Fibroblast of skin of scalp (primary cell): ENCODE results near the gene FSIP1.

Experiments
- DNase-seq: peaks from one replicate; pipeline ENCODE4 v3.0.0-alpha.2; 2013

The FSIP1 gene

DNA sequence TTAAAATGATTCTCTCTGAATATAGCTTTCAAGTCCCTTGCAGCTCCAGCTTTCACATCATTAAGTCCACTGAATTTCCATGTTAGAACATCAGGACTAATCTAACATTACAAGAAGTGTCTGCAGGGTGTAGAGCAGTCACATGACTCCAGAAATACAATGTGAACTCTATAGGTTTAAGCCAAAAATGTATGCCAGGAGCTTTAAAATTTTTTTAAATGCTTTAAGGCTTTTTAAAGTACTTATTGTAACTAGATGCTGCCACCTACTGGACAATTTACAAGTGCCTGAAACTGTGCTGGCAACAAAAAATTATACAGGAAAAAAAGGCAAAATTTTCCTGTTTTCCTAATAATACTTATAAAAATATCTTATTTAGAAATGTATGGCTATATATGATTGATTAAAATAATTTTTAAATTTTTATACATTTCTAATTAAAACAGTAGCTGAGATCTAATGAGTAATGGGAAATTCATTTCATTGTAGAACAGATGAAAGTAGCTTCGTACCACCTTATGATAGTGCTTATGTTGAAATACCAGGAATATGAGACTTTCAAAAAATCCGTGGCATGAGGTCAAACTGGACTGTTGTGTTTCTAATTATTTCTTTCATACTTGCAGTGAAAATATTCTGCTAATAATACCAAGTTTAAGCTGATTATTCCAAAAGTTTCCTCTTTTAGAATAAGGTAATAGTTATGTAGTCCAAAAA, 25.7 kb downstream of the FSIP1 start:
- peak; percentile 79 for DNase-seq

GRCh38 chr15:39752991-39753390, 29.6 kb downstream of the FSIP1 start:
- no peak for DNase-seq

DNA sequence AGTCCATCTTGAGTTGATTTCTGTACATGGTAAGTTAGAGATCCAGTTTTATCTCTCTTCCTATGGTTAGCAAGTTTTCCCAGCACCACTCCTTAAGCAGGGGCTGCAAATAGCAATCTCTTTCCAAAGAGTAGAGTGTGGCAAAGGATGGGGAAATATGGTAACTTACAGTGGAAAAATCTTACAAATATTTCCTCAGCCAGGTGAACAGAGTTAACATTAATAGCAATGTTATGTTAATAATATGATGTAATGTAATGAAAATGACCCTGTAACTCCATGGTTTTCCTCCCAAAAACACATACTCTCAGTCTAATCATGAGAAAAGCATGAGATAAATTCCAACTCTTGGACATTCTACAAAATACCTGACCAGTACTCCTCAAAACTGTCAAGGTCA, 30.4 kb downstream of the FSIP1 start:
- DNase-seq, result peak; percentile 16

DNA sequence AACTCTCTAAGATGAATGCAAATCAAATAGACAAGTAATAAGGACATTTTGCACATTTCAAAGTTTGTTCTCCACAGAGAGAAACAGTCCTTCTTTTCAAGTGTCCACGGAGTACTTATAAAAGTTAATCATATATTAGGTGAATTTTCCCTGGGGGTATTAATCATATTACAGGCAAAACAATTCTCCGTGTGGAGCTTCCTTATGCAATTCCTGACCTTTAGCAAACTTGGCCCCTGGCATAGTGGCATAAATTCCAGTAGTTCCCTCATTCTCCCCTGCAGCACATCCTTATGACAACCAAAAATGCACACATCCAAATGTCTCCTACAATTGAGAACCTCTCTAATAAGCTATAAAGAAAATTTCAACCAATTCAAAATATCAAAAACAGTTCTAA, 34.4 kb downstream of the FSIP1 start:
- DNase-seq, result peak; percentile 50

GRCh38 chr15:39747326-39747725, 35.3 kb downstream of the FSIP1 start:
- DNase-seq, result peak; percentile 69

DNA sequence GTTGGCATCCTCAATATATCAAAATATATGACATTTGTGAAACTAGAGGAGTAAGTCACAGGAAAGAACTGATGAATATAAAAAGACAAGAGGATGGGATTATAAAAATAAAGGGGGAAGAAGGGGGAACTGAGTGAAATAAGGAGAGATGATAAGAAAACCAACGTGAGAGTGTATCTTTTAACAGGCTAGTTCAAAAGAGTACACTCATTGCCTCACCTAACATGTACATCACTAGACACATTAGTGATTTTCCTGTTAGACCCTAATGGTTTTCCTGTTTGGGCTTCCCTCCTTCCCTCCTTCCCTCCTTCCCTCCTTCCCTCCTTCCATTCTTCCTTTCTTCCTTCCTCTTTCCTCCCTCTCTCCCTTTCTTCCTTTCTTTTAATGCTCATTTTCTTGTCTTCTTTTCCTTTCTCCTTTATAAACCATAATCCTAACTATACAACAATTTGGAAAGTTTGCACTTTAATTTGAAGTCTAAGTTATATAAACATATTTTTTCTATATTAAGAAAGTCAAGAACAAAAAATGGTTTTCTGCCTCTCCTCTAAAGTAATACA, 35.8 kb downstream of the FSIP1 start:
- no peak for DNase-seq

- DNase-seq, result no peak
Observed at GRCh38 chr15:39746176-39746575, 36.5 kb downstream of the FSIP1 start.

- DNase-seq, result no peak
Observed at GRCh38 chr15:39745415-39745814, 37.2 kb downstream of the FSIP1 start.

- DNase-seq, result no peak
Observed at GRCh38 chr15:39744334-39745103, 38.1 kb downstream of the FSIP1 start.

GRCh38 chr15:39743611-39744010, 39.0 kb downstream of the FSIP1 start:
- no peak for DNase-seq

- DNase-seq, result peak; percentile 32
Observed at GRCh38 chr15:39741258-39741657, 41.4 kb downstream of the FSIP1 start.

- no peak for DNase-seq
Observed at GRCh38 chr15:39738998-39739397, 43.6 kb downstream of the FSIP1 start.

DNA sequence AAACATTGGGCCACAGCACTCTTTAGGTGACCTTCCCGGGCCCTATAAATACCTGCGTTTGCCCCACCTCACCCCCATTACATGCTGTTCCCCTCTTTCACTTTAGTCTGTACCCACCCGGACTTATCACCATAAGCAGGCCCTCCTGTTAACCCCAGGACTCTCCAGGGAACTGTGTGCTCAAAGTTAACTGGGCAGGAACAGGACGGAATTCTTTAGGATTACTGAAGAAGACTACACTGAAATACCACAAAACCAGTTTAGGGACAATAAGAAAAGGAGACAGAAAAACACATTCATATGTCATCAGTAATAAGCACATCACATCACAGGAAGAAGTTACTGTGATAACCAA, 45.5 kb downstream of the FSIP1 start:
- no peak for DNase-seq

DNA sequence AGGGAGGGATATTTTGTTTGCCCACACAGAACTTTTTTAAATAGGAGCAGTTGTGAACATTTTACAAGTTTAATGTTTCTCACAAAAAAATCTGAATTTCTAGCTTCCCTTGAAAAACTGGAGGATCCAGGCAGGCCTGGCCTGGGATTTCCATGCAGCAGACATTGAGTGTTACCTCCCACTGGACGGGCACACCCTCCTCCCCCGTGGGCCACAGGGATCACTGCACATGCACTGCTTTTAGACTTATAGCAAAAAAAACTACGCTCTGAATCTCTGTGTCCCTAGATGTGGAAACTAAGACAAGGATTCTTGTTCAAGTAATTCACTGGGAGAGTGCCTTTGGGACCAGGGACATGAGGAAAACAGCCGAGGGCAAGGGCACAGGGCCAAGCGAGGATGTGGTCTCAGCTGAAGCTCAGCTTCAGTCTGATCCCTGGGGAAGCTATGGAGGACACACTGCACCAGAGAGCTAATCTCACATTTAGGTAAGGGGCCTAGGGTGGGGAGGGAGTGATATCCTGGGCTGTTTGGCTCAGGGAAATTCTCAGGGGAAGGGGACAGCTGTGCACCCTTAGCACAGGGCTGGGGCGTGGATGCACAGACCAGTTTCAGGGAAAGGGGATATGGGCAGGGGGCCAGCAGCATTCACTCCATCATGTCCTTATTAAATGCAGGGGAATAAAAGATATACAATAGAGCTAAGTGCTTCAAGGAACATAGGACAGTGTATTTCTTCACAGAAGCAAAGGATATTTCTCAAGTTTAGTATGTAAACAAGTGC, 46.0 kb downstream of the FSIP1 start:
- peak; percentile 44 for DNase-seq

DNA sequence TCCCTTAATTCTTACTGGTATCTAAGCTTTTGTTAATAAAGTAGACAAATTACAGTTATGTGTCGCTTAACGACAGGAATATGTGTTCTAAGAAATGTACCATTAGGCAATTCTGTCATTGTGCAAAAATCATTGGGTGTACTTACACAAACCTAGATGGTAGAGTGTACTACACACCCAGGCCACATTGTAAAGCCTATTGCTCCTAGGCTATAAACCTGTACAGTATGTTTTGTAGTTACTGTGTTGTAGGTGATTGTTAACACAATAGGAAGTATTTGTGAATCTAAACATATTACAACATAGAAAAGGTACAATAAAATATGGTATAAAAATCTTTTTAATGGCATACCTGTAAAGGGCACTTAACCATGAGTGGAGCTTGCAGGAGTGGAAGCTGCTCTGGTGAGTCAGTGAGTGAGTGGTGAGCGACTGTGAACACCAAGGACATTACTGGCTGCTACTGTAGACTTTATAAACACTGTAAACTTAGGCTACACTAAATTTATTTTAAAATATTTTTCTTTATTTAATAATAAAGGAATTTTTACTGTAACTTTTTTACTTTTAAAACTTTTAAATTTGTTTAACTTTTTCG, 47.4 kb downstream of the FSIP1 start:
- DNase-seq, result no peak

- DNase-seq, result no peak
Observed at GRCh38 chr15:39731266-39731665, 51.4 kb downstream of the FSIP1 start.

- no peak for DNase-seq
Observed at GRCh38 chr15:39730552-39730951, 52.1 kb downstream of the FSIP1 start.

DNA sequence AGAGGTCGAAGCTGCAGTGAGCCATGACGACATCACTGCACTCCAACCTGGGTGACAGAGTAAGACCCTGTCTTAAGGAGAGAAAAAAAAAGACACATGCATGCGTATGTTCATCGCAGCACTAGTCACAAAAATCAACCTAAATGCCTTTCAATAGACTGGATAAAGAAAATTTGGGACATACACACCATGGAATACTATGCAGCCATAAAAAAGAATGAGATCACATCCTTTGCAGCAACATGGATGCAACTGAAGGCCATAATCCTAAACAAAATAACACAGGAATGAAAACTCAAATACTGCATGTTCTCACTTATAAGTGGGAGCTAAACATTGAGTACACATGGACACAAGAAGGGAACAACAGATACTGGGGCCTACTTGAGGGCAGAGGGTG, 53.1 kb downstream of the FSIP1 start:
- no peak for DNase-seq

GRCh38 chr15:39728845-39729244, 53.8 kb downstream of the FSIP1 start:
- DNase-seq, result peak; percentile 50

DNA sequence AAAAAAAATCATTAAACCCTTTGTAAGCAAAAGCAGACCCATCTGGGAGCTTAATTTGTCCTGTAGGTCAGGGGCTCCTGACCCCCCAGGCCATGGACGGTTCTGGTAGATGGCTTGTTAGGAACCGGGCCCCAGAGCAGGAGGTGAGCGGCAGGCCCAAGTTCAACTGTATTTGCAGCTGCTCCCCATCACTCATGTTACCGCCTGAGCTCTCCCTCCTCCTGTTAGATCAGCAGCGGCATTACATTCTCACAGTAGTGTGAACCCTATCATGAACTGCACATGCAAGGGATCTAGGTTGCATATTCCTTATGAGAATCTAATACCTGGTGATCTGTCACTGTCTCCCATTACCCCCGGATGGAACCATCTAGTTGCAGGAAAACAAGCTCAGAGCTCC, 60.7 kb downstream of the FSIP1 start:
- no peak for DNase-seq

DNA sequence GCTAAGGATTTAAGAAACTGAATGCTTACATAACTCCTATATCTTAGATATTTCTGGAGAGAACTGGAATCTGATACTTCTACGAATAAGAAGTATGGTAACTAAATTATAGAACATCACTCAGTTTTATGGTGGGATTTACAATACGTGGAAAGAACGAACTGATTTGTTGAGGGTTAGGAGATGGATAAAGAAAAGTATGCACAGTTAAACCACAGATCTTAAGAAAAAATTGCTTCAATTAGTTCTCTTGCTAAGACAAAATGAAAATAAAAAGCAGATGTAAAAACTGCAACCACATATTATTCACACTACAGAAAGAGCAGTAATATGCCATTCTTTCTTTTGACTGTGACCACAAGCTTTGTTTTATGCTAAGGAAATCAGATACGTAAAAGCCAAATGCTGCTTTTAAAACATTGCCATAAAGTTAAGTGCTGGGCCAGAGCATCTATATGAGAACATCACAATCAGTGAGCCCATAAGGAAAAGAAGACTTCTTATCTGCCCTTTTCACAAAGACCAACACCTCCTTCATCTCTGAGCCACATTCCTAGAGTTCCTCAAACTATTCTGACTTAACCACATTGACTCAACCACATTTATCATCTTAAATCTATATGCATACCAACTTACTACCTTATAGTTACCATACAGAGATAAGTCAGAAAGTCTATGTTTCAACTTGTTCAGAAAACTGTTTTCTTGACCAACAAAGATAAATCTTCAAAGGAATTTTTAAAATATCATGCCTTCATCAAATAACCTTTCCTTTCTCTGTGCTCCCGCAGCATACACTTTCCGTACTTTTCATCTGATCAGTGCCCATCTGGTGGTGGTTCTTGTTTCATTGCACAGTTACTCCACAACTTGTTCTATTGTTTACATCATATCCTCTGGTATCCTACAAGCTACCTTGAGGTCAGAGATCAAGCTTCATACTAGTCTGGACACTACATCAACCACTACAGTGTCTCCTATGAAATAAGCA, 61.7 kb downstream of the FSIP1 start:
- DNase-seq, result peak; percentile 85
